ENCODE measurements around the gene KIF21A. TPM values are rescaled to one million over a fixed set of nuclear protein-coding genes. Genes with fewer than 3 reads are reported as not detected.

Gene KIF21A
- total RNA-seq, 2 donors from 2014 or later: 31.9 to 40.0 TPM

DNA sequence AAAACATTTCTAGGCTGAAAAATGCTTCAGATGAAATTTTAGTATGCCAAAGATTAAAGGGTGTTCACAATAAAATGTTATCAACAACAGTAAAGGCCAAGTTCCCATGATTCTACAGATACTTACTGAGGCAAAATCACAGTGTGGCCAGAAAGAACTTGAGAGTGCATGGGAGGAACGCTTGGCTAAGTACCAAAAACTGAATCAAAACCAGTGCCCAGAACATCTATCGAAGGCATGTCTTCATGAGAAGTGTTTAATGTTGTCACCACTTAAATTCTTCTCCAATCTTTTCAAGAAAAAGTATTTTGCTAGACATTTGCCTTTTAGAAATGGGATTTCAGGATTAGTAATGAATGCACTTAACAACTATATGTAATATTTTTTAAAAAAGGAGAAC lies 41.5 kb downstream of the KIF21A start:
- ATAC-seq (peak; percentile 65 to 76), DNase-seq (no peak)
- intact Hi-C loops (cut with DNase I): no loop called here

DNA sequence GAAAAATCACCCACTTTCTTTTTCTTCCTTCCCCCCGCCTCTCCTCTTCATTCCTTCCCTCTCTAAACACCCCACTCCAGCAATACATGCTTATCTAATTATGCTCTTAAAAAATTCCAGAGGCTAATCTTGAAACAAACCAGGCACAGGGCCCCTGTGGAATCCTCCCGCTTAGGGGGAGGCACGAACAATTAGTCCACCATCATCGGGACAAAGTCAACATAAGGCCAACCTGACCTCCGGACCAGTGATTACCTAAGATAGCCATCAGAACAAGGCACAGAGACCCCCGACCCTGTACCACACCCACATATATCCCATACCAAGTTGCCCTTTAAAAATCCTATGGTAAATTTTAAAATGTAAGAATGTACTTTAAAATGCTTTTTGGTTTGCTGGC lies 47.1 kb downstream of the KIF21A start:
- ATAC-seq (peak; percentile 74 to 87), DNase-seq (no peak)
- intact Hi-C loops (cut with DNase I): no loop called here

GRCh38 chr12:39393890-39394289 lies 49.0 kb downstream of the KIF21A start:
- intact Hi-C loops (cut with DNase I): no loop called here
- no peak for DNase-seq
- no peak for ATAC-seq

GRCh38 chr12:39393179-39393578 lies 49.7 kb downstream of the KIF21A start:
- ATAC-seq (peak; percentile 10 to 35), DNase-seq (no peak)
- intact Hi-C loops (cut with DNase I): no loop called here

DNA sequence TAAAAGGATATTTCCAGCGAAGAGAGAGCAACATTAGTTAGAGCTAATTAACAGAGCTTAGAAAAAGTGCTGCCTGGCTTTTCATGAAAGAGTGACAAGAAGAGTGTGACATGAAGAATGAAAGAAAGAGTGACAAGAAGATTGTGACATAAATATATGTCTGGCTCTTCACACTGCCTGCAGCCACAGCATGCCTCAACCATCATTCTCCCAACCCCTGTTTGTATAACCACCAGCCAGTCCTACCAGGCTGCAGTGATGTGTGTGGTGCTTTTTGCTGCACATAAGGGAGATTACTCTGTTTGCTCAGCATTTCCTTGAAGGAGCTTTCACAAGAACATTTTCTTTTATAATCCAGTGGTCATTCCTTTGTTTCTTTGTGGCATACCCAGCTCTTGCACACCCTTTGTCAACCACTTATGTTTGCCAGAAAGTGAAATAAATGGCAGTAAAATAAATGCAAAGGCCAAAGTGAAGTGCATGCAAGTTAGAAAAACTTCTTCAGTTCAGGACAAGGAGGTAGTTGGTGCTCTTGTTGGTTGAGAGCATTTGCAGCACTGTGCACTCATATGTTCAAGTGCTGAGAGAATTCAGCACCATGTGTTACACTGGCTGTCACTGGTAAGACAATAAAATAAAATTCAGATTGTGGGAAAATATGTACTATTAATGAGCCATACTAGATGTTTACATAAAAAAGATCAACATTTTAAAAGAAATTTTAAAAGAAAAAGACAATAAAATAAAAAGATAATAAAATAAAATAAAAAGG lies 50.6 kb downstream of the KIF21A start:
- intact Hi-C loops (cut with DNase I): no loop called here
- DNase-seq (no peak), ATAC-seq (no peak)

DNA sequence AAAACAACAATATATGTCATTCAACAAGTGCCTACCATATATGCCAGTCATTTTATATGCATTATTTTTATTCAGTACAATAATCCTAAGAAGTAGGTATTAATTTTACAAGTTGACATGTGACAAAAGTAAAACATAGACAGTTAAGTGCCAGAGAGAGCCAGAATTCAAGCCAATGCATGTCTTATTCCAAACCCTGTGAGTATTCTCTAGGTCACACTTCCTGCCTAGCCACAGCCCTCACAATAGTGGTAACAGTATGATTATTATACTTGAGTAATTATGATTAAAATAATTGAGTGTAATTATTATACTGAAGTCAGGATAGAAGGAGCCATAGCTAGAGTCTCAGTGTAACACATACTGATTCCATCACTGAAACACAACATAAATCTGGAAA lies 52.2 kb downstream of the KIF21A start:
- ATAC-seq: no peak
- intact Hi-C loops (cut with DNase I): no loop called here
- DNase-seq: no peak

- DNase-seq (no peak), ATAC-seq (no peak)
- intact Hi-C loops (cut with DNase I): no loop called here
Measured at GRCh38 chr12:39389399-39390150, 53.3 kb downstream of the KIF21A start.

DNA sequence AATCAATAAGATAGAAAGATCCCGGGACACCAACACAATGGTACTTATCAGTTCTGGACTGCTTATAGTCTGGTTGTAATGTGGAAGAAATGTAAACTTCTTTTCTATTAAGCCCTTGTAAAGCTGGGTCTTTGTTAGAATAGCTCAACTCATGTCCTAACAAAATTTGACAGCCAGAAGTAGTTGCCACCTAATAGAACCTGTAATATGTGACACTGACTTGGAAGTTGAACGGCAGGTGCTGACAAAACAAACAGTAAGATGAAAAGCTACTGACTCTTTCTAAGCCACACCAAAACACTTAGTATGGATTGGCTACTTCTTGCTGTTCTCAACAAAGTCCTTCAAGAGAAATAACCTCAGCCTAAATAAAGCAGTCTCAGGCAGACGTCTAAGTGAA lies 56.6 kb downstream of the KIF21A start:
- DNase-seq (no peak), ATAC-seq (no peak)
- intact Hi-C loops (cut with DNase I): no loop called here

DNA sequence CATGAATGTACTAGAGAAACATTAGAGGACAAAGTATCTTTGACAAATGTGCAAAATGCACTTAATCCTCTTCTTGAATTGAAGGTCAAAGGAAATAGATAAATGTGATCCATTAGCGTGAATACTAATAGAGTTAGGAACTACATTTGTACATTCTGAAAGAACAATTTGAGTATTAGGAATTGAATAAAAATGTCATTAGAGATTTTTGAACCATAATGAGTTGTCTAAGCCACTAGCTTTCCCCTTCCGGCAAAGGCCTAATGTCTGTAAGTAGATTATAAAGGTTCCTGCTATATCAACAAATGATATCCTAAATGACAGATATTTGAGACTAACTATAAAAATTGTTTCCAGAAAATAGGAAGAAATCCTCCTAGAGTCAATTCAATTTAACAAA lies 59.8 kb downstream of the KIF21A start:
- intact Hi-C loops (cut with DNase I): no loop called here
- ATAC-seq (no peak), DNase-seq (no peak)

- DNase-seq: no peak
- no peak for ATAC-seq
- intact Hi-C loops (cut with DNase I): no loop called here
Measured at GRCh38 chr12:39380090-39380489, 62.8 kb downstream of the KIF21A start.

DNA sequence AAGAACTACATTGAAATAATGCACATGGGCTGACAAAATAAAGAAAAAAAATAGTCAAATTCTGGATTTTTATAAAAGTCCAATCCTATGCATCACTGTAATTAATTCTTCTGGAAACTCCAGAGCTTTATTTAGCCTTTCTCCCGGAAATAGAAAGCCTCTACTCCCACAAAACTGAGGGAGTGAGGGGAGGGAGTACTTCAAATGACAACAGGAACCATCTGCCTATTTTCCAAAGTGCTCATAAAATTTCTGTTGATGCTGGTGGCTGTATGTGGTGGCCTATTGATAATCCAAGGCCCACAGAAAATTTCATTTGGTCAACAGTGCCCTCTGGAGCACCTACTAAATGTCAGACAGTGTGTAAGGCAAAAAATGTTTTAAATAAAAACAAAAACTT lies 64.6 kb downstream of the KIF21A start:
- DNase-seq (no peak), ATAC-seq (no peak)
- intact Hi-C loops (cut with DNase I): no loop called here

DNA sequence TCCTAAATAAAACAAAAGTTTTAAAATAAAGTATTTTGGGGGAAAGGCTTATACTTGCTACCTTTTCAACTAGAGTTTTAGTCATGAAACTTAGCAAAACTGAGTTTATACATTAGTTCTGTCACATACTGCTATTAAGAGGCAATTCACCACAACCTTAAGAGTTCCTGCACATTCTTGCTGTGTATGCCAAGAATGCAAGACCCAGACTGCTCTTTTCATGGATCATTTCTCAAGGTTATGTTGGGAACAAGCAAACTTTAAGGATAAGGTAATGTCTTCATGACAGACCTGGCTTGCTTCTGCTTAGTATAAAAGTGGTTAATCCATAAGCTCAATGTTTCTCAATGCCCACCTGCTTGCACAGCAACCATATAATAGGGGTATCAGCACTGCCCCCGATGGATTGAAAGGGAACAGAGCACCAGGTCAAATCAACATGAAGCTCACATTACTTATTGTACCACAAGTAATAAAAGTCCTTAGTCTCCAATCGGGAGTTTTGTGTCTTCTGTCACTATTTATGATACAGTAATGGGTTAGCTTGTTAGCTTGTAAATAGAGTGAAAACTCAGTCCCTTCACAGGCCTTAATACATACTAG lies 67.6 kb downstream of the KIF21A start:
- intact Hi-C loops (cut with DNase I): no loop called here

GRCh38 chr12:39372929-39373328 lies 70.0 kb downstream of the KIF21A start:
- no peak for DNase-seq
- intact Hi-C loops (cut with DNase I): no loop called here
- peak in 1 of 2 donors; percentile 38 for ATAC-seq

More for the DNA sequence above, 67.6 kb downstream of the KIF21A start:
- ATAC-seq: no peak
- no peak for DNase-seq

- ATAC-seq (no peak), DNase-seq (no peak)
- intact Hi-C loops (cut with DNase I): no loop called here
Measured at GRCh38 chr12:39372204-39372925, 70.6 kb downstream of the KIF21A start.

- no peak for ATAC-seq
- intact Hi-C loops (cut with DNase I): loop anchor here in 1 of 2 donors (10.0 kb wide), 1 partner anchor 165 kb away; no protein-coding TSS in a partner anchor
- no peak for DNase-seq
Measured at GRCh38 chr12:39369756-39370155, 73.2 kb downstream of the KIF21A start.

GRCh38 chr12:39368891-39369290 lies 74.0 kb downstream of the KIF21A start:
- intact Hi-C loops (cut with DNase I): loop anchor here in 1 of 2 donors (10.0 kb wide), 1 partner anchor 166 kb away; no protein-coding TSS in a partner anchor
- DNase-seq (no peak), ATAC-seq (no peak)

- ATAC-seq (no peak), DNase-seq (no peak)
- intact Hi-C loops (cut with DNase I): loop anchor here in 1 of 2 donors (10.0 kb wide), 1 partner anchor 167 kb away; no protein-coding TSS in a partner anchor
Measured at GRCh38 chr12:39368096-39368495, 74.8 kb downstream of the KIF21A start.

DNA sequence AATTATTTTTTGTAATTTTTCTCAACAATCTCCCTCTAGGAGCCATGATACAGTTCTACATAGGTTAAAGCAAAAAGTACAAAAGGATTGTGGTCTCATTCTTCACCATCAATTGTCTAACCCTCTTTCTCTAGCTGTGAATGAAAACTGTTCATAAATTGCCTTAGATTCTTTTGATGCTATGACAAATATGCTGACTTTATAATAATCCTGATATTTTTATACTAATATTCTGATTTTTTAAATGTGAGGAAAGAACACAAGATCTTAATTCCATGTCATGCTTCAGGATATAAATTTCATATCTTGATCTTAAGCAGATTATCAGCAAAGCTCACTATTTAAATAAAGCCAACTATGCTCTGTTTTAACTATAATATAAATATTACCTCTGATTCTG lies 75.4 kb downstream of the KIF21A start:
- ATAC-seq (no peak), DNase-seq (no peak)
- intact Hi-C loops (cut with DNase I): loop anchor here in 1 of 2 donors (10.0 kb wide), 1 partner anchor 167 kb away; no protein-coding TSS in a partner anchor

GRCh38 chr12:39365364-39366001 lies 77.4 kb downstream of the KIF21A start:
- no peak for DNase-seq
- ATAC-seq: no peak
- intact Hi-C loops (cut with DNase I): loop anchor here in 1 of 2 donors (10.0 kb wide), 1 partner anchor 169 kb away; no protein-coding TSS in a partner anchor
